Measurements from ENCODE around the gene ITPR2. TPM values are rescaled to one million over a fixed set of nuclear protein-coding genes. Genes with fewer than 3 reads are reported as not detected.
"Not testable (repeated sequence)": the region's sequence is repeated elsewhere in the genome, so short reads cannot be mapped to it uniquely, and the experiment has no call there.

The ITPR2 gene
- total RNA-seq, 4 donors from 2014 or later, result 32.6 to 49.8 (median 39.9) TPM

DNA sequence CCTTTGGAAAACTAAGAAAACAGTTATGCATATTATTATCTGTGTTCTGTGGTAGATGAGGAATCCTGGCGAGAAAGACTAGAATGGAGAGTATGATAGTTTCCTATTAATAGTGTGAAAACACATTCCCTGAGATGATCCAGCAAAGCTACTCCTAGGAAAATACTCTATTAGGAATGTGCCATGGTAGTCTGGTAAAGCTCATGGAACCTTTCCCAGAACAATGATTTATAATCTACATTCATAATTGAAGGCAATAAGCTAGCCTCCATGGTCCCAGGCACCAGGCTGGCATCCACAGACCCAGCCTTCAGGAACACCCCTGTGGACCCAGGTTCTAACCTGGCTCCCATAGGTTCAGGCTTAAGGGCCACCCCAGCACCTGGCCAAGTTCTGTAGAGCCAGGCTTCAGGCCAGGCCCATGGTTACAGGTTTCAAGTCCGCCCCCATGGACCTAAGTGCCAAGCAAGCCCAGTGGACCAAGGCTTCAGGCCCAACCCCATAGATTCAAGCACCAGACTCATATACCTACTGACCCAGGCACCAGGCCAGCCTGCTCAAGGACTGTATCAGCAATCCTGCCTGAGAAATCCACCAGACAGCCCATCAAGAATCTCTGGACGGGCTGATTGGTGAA lies 72.2 kb downstream of the ITPR2 start:
- WGBS, 2 donors, result 98 to 99% methylated on average over 3 of the region's 3 CpGs
- no peaks in the 10 kb centered on the region for H3K36me3 ChIP-seq
- no peaks in the 10 kb centered on the region for H3K27me3 ChIP-seq
- no peak for DNase-seq (ENCODE audit: low spot score in 2 of 2)
- TF ChIP-seq, protein P1, sequence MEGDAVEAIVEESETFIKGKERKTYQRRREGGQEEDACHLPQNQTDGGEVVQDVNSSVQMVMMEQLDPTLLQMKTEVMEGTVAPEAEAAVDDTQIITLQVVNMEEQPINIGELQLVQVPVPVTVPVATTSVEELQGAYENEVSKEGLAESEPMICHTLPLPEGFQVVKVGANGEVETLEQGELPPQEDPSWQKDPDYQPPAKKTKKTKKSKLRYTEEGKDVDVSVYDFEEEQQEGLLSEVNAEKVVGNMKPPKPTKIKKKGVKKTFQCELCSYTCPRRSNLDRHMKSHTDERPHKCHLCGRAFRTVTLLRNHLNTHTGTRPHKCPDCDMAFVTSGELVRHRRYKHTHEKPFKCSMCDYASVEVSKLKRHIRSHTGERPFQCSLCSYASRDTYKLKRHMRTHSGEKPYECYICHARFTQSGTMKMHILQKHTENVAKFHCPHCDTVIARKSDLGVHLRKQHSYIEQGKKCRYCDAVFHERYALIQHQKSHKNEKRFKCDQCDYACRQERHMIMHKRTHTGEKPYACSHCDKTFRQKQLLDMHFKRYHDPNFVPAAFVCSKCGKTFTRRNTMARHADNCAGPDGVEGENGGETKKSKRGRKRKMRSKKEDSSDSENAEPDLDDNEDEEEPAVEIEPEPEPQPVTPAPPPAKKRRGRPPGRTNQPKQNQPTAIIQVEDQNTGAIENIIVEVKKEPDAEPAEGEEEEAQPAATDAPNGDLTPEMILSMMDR (IDR thresholded peaks at IDR 0.05), result no peak
- TF ChIP-seq EP300 (IDR thresholded peaks at IDR 0.05) (no peak), POLR2A (IDR thresholded peaks at IDR 0.05) (no peak)
- no peak overlapping the region for H3K27ac ChIP-seq
- H3K4me3 ChIP-seq, result no peak overlapping the region
- no peaks in the 10 kb centered on the region for H3K4me1 ChIP-seq
- peaks cover 0 to 35% (median 9%) of the 10 kb centered on the region in 4 donors for H3K9me3 ChIP-seq

DNA sequence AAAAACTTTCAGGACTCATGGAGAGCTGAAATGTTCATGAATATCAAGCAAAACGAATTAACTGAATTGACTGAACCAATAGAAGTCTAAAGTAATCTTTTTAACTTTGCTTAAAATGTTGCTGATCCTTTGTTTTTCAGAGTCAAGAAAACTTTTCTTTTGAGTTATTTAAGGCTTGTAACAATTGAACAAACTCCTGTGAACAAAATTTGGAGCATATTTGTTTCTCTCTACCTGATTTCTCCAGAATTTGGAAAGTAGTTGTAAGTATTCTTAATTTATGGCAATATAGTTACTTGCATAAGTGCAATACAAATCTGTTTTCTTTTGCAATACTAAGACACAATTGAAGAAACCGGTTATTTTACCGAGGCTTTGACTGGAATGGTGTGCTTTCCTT lies 77.6 kb downstream of the ITPR2 start:
- not testable (repeated sequence) for H3K4me3 ChIP-seq; H3K36me3 ChIP-seq; DNase-seq (ENCODE audit: low spot score in 2 of 2); H3K27me3 ChIP-seq; H3K27ac ChIP-seq; H3K4me1 ChIP-seq
- WGBS, 2 donors, result 96 to 97% methylated on average over 3 of the region's 3 CpGs
- peaks cover 0 to 18% (median 0%) of the 10 kb centered on the region in 4 donors for H3K9me3 ChIP-seq

- Histone ChIP-seq H3K4me1 (no peaks in the 10 kb centered on the region), H3K9me3 (peaks cover 0 to 18% (median 0%) of the 10 kb centered on the region in 4 donors), H3K27ac (no peak overlapping the region), H3K27me3 (no peaks in the 10 kb centered on the region), H3K4me3 (no peak overlapping the region), H3K36me3 (no peaks in the 10 kb centered on the region)
- DNase-seq (ENCODE audit: low spot score in 2 of 2), result no peak
- TF ChIP-seq POLR2A (IDR thresholded peaks at IDR 0.05), result no peak
- TF ChIP-seq EP300 (IDR thresholded peaks at IDR 0.05), result no peak
- TF ChIP-seq, protein P1 (IDR thresholded peaks at IDR 0.05), result no peak
- 96 to 98% methylated on average over 3 of the region's 3 CpGs for WGBS, 2 donors
Measured at GRCh38 chr12:26754148-26754547, 78.8 kb downstream of the ITPR2 start.

DNA sequence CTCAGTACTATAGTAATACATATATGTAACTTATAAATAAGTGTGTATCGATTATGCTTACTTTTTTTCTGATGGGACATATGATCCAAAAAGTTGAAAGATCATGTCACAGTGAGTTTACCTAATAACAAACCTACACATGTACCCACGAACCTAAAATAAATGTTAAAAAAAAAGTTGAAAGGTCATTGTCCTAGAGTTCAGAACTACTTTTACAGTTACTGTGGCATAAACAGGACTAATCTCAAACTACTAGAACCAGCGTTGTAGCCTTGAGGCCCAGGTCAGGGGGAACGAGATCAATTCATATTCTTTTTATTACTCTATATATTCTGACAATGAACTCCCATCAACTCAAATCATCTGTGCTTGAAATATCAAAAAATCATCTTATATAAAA lies 81.8 kb downstream of the ITPR2 start:
- no peak overlapping the region for H3K4me3 ChIP-seq
- TF ChIP-seq POLR2A (IDR thresholded peaks at IDR 0.05), result no peak
- no peak for TF ChIP-seq EP300 (IDR thresholded peaks at IDR 0.05)
- TF ChIP-seq, protein P1 (IDR thresholded peaks at IDR 0.05), result no peak
- no peak overlapping the region for H3K27ac ChIP-seq
- H3K9me3 ChIP-seq, result peaks cover 0 to 18% (median 0%) of the 10 kb centered on the region in 4 donors
- 86 to 88% methylated on average over 4 of the region's 4 CpGs for WGBS, 2 donors
- H3K36me3 ChIP-seq, result no peaks in the 10 kb centered on the region
- no peaks in the 10 kb centered on the region for H3K4me1 ChIP-seq
- DNase-seq (ENCODE audit: low spot score in 2 of 2), result no peak
- no peaks in the 10 kb centered on the region for H3K27me3 ChIP-seq

DNA sequence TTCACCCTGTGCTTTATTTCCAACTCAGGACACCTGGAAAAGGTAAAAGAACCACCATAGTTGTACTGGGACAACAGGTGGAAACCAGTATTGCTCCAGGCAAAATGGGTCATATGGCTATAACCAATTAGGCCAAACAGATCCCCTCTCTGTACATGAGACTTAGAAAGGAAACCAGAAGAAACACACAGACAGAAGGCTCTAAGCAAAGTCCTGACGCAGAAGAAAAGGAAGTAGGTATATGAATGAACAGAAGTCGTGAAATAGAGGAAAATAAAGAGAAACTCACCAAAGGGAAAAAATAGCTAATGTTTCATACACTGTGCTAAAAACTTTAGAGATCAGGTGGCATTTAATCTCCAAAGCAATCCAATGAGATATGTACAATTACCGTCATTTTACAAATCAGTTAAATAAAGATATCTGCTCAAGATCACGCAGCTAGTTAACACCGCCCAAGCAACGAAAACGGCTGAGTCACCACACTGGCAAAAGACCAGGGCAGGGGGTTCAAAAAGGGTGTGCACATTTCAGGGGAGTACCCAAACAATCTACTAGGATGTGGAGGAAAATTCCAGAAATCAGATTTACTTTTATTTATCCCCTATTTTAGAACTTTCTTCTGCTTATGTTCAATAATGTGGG lies 82.3 kb downstream of the ITPR2 start:
- DNase-seq (ENCODE audit: low spot score in 2 of 2), result no peak
- Histone ChIP-seq H3K9me3 (peaks cover 0 to 13% (median 0%) of the 10 kb centered on the region in 4 donors), H3K4me1 (no peaks in the 10 kb centered on the region), H3K4me3 (no peak overlapping the region), H3K36me3 (no peaks in the 10 kb centered on the region), H3K27ac (no peak overlapping the region), H3K27me3 (no peaks in the 10 kb centered on the region)
- 80 to 88% methylated on average over 7 of the region's 7 CpGs for WGBS, 2 donors
- TF ChIP-seq, protein P1 (IDR thresholded peaks at IDR 0.05), result no peak
- TF ChIP-seq EP300 (IDR thresholded peaks at IDR 0.05), result no peak
- no peak for TF ChIP-seq POLR2A (IDR thresholded peaks at IDR 0.05)

Data from tibial nerve (tissue), 4 donors.